ENCODE measurements around the gene SCNN1A. TPM values are rescaled to one million over a fixed set of nuclear protein-coding genes. Genes with fewer than 3 reads are reported as not detected.

Gene SCNN1A
- total RNA-seq, 1 experiment from 2014 or later: 111 TPM

GRCh38 chr12:6361834-6362233, 13.5 kb downstream of the SCNN1A start:
- H2AFZ ChIP-seq (ENCODE audit: low read length): no peak overlapping the region

More at GRCh38 chr12:6361834-6362233, 13.5 kb downstream of the SCNN1A start:
- Histone ChIP-seq H3K23ac (ENCODE audit: insufficient read length, low read depth, low read length) (no peak overlapping the region), H2BK120ac (ENCODE audit: low read depth, low read length, poor library complexity, severe bottlenecking) (no peak overlapping the region), H3K56ac (ENCODE audit: insufficient read length, low read depth, low read length) (no peak overlapping the region), H4K91ac (ENCODE audit: insufficient read length, low read depth, low read length) (no peak overlapping the region), H3K9me3 (ENCODE audit: control insufficient read depth, low read depth, low read length) (no peaks in the 10 kb centered on the region), H3K27me3 (ENCODE audit: insufficient read depth, low read length) (no peaks in the 10 kb centered on the region), H3K23me2 (ENCODE audit: insufficient read length, low read depth, low read length, poor library complexity, severe bottlenecking) (peaks cover 4% of the 10 kb centered on the region), H2BK12ac (ENCODE audit: insufficient read length, low read depth, low read length) (no peak overlapping the region), H3K14ac (ENCODE audit: insufficient read depth, low read length) (no peak overlapping the region), H3K18ac (ENCODE audit: insufficient read length, low read depth, low read length) (no peak overlapping the region), H3K79me2 (ENCODE audit: insufficient read depth, low read length) (no peaks in the 10 kb centered on the region; the same call in 1 of the 2 replicates), H2BK20ac (ENCODE audit: low read depth, low read length, poor library complexity, severe bottlenecking) (no peak overlapping the region), H3K4me2 (ENCODE audit: insufficient read depth, insufficient read length, low read length) (no peak overlapping the region), H3K79me1 (ENCODE audit: insufficient read depth, low read depth, low read length, poor library complexity, severe bottlenecking) (no peaks in the 10 kb centered on the region), H4K20me1 (ENCODE audit: control insufficient read depth, insufficient read depth, insufficient read length) (peaks cover 2% of the 10 kb centered on the region), H2AK5ac (ENCODE audit: insufficient read length, low read length) (no peak overlapping the region), H4K5ac (ENCODE audit: insufficient read length, low read depth, low read length) (no peak overlapping the region), H2BK5ac (ENCODE audit: insufficient read length, low read length) (no peak overlapping the region), H3T11ph (ENCODE audit: low read length) (no peak overlapping the region), H3K4ac (ENCODE audit: low read depth, low read length) (no peak overlapping the region), H3K9ac (ENCODE audit: extremely low read depth, insufficient read length, low read length) (no peak overlapping the region), H4K8ac (replicated peaks; ENCODE audit: insufficient read length, low read depth, low read length) (no peak overlapping the region), H3K27ac (ENCODE audit: insufficient read length, low read depth, low read length) (no peak overlapping the region), H3K4me1 (ENCODE audit: insufficient read depth, low read length) (no peaks in the 10 kb centered on the region), H2BK15ac (ENCODE audit: low read depth, low read length) (no peak overlapping the region)
- H3K27ac Mint-ChIP-seq: peak overlapping the region in 2 of 3 experiments; percentile 8 to 71; a peak in 3 of 7 replicates
- no peaks in the 10 kb centered on the region for H3K27me3 Mint-ChIP-seq (ENCODE audit: low read depth)
- no peak overlapping the region for H3K4me3 Mint-ChIP-seq
- no peaks in the 10 kb centered on the region; a peak in 1 of 5 replicates for H3K9me3 Mint-ChIP-seq
- peaks cover 19 to 63% (median 58%) of the 10 kb centered on the region in 3 experiments for H3K36me3 Mint-ChIP-seq (ENCODE audit: insufficient read depth in 1 of 3, low read depth in 3 of 3)
- peaks cover 3 to 7% of the 10 kb centered on the region in 2 experiments for H3K4me1 Mint-ChIP-seq
- peak; percentile 29 for DNase-seq
- TF ChIP-seq, protein P1, sequence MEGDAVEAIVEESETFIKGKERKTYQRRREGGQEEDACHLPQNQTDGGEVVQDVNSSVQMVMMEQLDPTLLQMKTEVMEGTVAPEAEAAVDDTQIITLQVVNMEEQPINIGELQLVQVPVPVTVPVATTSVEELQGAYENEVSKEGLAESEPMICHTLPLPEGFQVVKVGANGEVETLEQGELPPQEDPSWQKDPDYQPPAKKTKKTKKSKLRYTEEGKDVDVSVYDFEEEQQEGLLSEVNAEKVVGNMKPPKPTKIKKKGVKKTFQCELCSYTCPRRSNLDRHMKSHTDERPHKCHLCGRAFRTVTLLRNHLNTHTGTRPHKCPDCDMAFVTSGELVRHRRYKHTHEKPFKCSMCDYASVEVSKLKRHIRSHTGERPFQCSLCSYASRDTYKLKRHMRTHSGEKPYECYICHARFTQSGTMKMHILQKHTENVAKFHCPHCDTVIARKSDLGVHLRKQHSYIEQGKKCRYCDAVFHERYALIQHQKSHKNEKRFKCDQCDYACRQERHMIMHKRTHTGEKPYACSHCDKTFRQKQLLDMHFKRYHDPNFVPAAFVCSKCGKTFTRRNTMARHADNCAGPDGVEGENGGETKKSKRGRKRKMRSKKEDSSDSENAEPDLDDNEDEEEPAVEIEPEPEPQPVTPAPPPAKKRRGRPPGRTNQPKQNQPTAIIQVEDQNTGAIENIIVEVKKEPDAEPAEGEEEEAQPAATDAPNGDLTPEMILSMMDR (conservative IDR thresholded peaks at IDR 0.05): no peak
- WGBS (ENCODE audit: extremely low coverage, insufficient read length, low lambda C conversion rate): no CpG with 5 or more reads among the region's 14 CpGs

All from H9 (cell line).